Measurements from ENCODE around the gene PNMA6A.

DNA sequence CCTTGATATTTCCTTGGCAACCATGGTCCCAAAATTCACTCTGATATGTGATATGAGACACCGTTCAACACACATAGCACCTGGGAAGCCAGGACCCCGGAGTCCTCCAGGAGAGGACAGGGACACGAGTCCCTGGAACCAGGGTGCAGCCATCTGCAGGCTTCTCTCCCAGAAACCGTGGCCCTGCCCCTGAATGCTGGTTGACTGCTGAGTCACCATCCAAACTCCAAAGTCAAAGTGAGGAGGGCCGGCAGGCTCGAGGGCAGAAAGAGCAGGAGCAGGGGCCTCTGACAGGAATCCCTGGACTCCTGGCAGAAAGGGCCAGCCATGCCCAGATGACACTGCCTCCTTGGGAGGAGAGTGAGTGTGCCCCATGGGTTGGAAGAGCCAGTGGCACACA lies 6.9 kb upstream of the PNMA6A start:
- no peak for TF ChIP-seq EZH2 (IDR thresholded peaks at IDR 0.05; ENCODE audit: borderline replicate concordance, low read depth, low read length, severe bottlenecking)
- TF ChIP-seq, protein P1, sequence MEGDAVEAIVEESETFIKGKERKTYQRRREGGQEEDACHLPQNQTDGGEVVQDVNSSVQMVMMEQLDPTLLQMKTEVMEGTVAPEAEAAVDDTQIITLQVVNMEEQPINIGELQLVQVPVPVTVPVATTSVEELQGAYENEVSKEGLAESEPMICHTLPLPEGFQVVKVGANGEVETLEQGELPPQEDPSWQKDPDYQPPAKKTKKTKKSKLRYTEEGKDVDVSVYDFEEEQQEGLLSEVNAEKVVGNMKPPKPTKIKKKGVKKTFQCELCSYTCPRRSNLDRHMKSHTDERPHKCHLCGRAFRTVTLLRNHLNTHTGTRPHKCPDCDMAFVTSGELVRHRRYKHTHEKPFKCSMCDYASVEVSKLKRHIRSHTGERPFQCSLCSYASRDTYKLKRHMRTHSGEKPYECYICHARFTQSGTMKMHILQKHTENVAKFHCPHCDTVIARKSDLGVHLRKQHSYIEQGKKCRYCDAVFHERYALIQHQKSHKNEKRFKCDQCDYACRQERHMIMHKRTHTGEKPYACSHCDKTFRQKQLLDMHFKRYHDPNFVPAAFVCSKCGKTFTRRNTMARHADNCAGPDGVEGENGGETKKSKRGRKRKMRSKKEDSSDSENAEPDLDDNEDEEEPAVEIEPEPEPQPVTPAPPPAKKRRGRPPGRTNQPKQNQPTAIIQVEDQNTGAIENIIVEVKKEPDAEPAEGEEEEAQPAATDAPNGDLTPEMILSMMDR (IDR thresholded peaks at IDR 0.05; ENCODE audit: borderline replicate concordance, extremely low read depth, low read length, poor library complexity, severe bottlenecking), result no peak
